K562 (cell line): ENCODE measurements around the gene MEIS2. TPM values are rescaled to one million over a fixed set of nuclear protein-coding genes. Genes with fewer than 3 reads are reported as not detected.

Source experiments
- DMBX1 ChIP-seq: fragments of 250-450 bp; sonication (Bioruptor Pico); IDR thresholded peaks from 2 replicates; pipeline ENCODE4 v1.8.0; 2022; ENCODE audit warnings: inconsistent platforms, mild to moderate bottlenecking, moderate library complexity, borderline replicate concordance
- ERF ChIP-seq: fragments of 450-650 bp; formaldehyde crosslinking; IDR thresholded peaks from 2 replicates; pipeline ENCODE4 v1.4.0; 2020; ENCODE audit warnings: mild to moderate bottlenecking, mixed read lengths
- GTF2B ChIP-seq: IDR thresholded peaks from 2 replicates; pipeline ENCODE4 v1.6.1; 2011; ENCODE audit not compliant: insufficient read length; ENCODE audit errors: extremely low read depth
- MEIS2 ChIP-seq: fragments of 450-650 bp; IDR thresholded peaks from 2 replicates; pipeline ENCODE4 v1.6.1; 2014; ENCODE audit warnings: mild to moderate bottlenecking; ENCODE audit not compliant: partially characterized antibody
- NFE2 ChIP-seq: IDR thresholded peaks from 2 replicates; pipeline ENCODE4 v1.6.1; 2014; ENCODE audit warnings: antibody characterized with exemption, low read depth
- SMARCC2 ChIP-seq: fragments of 450-650 bp; IDR thresholded peaks from 2 replicates; pipeline ENCODE4 v1.6.1; 2017; ENCODE audit warnings: antibody characterized with exemption, moderate library complexity, mild to moderate bottlenecking, low read depth
- SP2 ChIP-seq: IDR thresholded peaks from 2 replicates; pipeline ENCODE4 v1.6.1; 2011; ENCODE audit warnings: mild to moderate bottlenecking, low read depth, low read length, moderate library complexity; ENCODE audit not compliant: poor library complexity, severe bottlenecking; ENCODE audit errors: extremely low read depth
- SRSF7 ChIP-seq: fragments of 200-400 bp; formaldehyde crosslinking; optimal IDR thresholded peaks from 2 replicates; pipeline ENCODE3; 2017; ENCODE audit warnings: mild to moderate bottlenecking, low read depth, low read length
- ZBTB1 ChIP-seq: sonication (generic); formaldehyde crosslinking; IDR thresholded peaks from 2 replicates; pipeline ENCODE4 v1.8.1; 2023; ENCODE audit warnings: missing genetic modification reagents, low read depth, mild to moderate bottlenecking, borderline replicate concordance
- ZNF586 ChIP-seq: fragments of 450-650 bp; formaldehyde crosslinking; conservative IDR thresholded peaks from 2 replicates; pipeline ENCODE4 v1.4.0; 2020; ENCODE audit warnings: mild to moderate bottlenecking, moderate library complexity
- ZNF644 ChIP-seq: fragments of 200-800 bp; sonication (Bioruptor generic); IDR thresholded peaks from 2 replicates; pipeline ENCODE4 v1.6.1; 2016; ENCODE audit warnings: low read depth, missing genetic modification characterization, missing compliant biosample characterization
- polyA plus RNA-seq, 8 experiments: library from polyadenylated mRNA; depleted of rRNA in 4 of 8; stranded (reverse) in 5 of 8; unstranded in 3 of 8; fragments of >200 nt; fragmentation: Nextera tagmentation in 2 of 8; fragmentation: Illumina TruSeq in 1 of 8; extraction: Ambion mirVana in 2 of 8; extraction: Trizol in 1 of 8; gene quantifications; 2 replicates each; pipeline versions ENCODE4 v1.2.1 to v1.2.3, GENCODE V29; 2011 to 2014; ENCODE audit warnings: inconsistent platforms in 1 of 8, missing spikeins in 1 of 8
- total RNA-seq, 7 experiments: library from RNA; depleted of rRNA in 6 of 7; stranded (reverse); fragments of >200 nt in 6 of 7; fragmentation: Illumina TruSeq in 2 of 7; extraction: Trizol in 2 of 7; gene quantifications; 2 replicates each; pipeline versions ENCODE4 v1.2.1 to v1.2.3, GENCODE V29; 2011 to 2021; ENCODE audit warnings: low replicate concordance in 1 of 7
- TF ChIP-seq, protein P1 (sequence below): fragments of 250-450 bp; sonication (Bioruptor Pico); IDR thresholded peaks from 2 replicates; pipeline ENCODE4 v1.9.0; 2021; ENCODE audit warnings: mild to moderate bottlenecking, inconsistent platforms
- TF ChIP-seq, protein P2 (sequence below), 2 experiments: IDR thresholded peaks in 1 of 2; conservative IDR thresholded peaks in 1 of 2; 2 replicates each; pipeline ENCODE4 v1.6.1; 2016; ENCODE audit warnings: low read depth in 2 of 2, mild to moderate bottlenecking in 1 of 2, missing compliant biosample characterization in 1 of 2, missing genetic modification characterization in 1 of 2, moderate library complexity in 1 of 2
- TF ChIP-seq, protein P3 (sequence below), 2 experiments: fragments of 450-650 bp; conservative IDR thresholded peaks; 2 replicates each; pipeline ENCODE4 v1.6.1; 2017; ENCODE audit warnings: mild to moderate bottlenecking in 2 of 2, moderate library complexity in 2 of 2

The MEIS2 gene
- total and polyA plus RNA-seq, 9 of the 15 experiments (the other 6 are each of a cell fraction or from before 2014, with no cell fraction given), result 7.5 to 64.2 (median 22.3) TPM

DNA sequence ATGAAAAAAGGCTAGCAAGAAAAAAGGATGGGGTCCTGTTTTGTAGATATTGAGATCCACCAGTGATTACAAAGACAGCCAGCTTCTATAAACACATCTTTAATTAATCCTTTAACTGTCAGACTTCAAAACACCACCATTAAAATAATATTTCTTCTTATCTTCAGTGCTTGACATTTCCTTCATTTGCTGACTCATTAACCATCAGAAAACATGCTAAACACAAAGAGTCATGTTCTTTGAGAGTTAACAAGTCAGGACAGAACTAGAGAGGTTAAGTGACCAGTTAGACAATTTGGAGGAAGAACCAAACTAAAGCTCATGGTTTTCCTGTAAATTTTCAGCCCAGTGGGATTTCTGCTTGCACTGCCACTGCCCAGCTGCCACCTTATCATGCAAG lies 111.4 kb downstream of the MEIS2 start (continued):
- TF ChIP-seq, protein P1, sequence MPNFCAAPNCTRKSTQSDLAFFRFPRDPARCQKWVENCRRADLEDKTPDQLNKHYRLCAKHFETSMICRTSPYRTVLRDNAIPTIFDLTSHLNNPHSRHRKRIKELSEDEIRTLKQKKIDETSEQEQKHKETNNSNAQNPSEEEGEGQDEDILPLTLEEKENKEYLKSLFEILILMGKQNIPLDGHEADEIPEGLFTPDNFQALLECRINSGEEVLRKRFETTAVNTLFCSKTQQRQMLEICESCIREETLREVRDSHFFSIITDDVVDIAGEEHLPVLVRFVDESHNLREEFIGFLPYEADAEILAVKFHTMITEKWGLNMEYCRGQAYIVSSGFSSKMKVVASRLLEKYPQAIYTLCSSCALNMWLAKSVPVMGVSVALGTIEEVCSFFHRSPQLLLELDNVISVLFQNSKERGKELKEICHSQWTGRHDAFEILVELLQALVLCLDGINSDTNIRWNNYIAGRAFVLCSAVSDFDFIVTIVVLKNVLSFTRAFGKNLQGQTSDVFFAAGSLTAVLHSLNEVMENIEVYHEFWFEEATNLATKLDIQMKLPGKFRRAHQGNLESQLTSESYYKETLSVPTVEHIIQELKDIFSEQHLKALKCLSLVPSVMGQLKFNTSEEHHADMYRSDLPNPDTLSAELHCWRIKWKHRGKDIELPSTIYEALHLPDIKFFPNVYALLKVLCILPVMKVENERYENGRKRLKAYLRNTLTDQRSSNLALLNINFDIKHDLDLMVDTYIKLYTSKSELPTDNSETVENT (CRISPR knock-in tag), result no peak
- TF ChIP-seq SP2, result no peak
- TF ChIP-seq GTF2B, result no peak
- no peak for TF ChIP-seq ZNF586 (CRISPR knock-in tag)
- TF ChIP-seq ERF (CRISPR knock-in tag), result no peak
- no peak for TF ChIP-seq DMBX1
- TF ChIP-seq, protein P2, sequence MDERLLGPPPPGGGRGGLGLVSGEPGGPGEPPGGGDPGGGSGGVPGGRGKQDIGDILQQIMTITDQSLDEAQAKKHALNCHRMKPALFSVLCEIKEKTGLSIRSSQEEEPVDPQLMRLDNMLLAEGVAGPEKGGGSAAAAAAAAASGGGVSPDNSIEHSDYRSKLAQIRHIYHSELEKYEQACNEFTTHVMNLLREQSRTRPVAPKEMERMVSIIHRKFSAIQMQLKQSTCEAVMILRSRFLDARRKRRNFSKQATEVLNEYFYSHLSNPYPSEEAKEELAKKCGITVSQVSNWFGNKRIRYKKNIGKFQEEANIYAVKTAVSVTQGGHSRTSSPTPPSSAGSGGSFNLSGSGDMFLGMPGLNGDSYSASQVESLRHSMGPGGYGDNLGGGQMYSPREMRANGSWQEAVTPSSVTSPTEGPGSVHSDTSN (CRISPR knock-in tag; IDR thresholded peaks at IDR 0.05; ENCODE audit: low read depth), result no peak
- TF ChIP-seq, protein P2 (tag; conservative IDR thresholded peaks at IDR 0.05; ENCODE audit: low read depth), result peak; percentile 79
- TF ChIP-seq NFE2, result peak; percentile 40; the same call in 1 of the 2 replicates
- no peak for TF ChIP-seq ZNF644 (tag)
- TF ChIP-seq SRSF7, result no peak
- TF ChIP-seq, protein P3, sequence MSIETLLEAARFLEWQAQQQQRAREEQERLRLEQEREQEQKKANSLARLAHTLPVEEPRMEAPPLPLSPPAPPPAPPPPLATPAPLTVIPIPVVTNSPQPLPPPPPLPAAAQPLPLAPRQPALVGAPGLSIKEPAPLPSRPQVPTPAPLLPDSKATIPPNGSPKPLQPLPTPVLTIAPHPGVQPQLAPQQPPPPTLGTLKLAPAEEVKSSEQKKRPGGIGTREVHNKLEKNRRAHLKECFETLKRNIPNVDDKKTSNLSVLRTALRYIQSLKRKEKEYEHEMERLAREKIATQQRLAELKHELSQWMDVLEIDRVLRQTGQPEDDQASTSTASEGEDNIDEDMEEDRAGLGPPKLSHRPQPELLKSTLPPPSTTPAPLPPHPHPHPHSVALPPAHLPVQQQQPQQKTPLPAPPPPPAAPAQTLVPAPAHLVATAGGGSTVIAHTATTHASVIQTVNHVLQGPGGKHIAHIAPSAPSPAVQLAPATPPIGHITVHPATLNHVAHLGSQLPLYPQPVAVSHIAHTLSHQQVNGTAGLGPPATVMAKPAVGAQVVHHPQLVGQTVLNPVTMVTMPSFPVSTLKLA (conservative IDR thresholded peaks at IDR 0.05), result no peak
- TF ChIP-seq MEIS2, result peak; percentile 46
- TF ChIP-seq SMARCC2, result no peak
- TF ChIP-seq ZBTB1, result no peak
